GM13976 (cell line): ENCODE measurements around the gene OS9.

Experiments
- DNase-seq: peaks from one replicate; pipeline ENCODE4 v3.0.0; 2012; ENCODE audit warnings: low spot score
- CTCF ChIP-seq: IDR thresholded peaks from 2 replicates; pipeline ENCODE4 v1.5.1; 2012; ENCODE audit warnings: borderline replicate concordance, mild to moderate bottlenecking; ENCODE audit not compliant: insufficient read depth; ENCODE audit errors: extremely low read depth, missing control alignments, control extremely low read depth
- in situ Hi-C: fragments of 300-500 bp; cut with MboI; formaldehyde crosslinking; loops from one replicate; pipeline ENCODE4 v1.12.0; 2022; ENCODE audit warnings: low sequenced_read_pairs, mixed read lengths, inconsistent platforms; ENCODE audit not compliant: unreplicated experiment

OS9 gene

DNA sequence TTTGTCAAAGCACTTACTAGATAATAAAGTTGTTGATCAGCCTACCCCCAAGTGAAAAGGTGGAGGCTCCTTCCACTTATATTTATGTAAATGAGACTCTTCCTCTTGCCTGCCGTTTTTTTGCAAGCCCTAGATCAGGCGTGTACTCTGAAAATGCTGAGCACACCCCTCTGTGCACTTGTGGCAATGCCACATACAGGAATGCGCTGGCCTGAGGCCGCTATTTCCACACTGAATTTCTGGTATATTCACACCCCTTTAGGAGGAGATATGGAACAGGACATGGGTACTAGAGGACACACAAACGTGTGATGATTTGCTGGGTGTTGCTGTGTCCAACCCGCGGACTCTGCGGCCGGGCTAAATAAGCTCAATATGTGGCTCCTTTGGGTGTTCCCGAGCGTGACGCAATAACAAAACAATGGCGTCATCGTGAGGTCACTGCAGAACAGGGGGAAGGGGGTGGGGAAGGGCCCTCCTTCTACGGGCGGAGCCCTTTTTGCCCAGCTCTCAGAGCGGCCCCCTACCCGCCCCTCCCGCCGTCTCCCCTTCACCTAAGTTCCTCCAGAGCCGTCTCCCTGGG is 50.4 kb downstream of the OS9 start:
- in situ Hi-C loops, result no loop called here
- peak; percentile 76 for DNase-seq
- no peak for TF ChIP-seq CTCF

DNA sequence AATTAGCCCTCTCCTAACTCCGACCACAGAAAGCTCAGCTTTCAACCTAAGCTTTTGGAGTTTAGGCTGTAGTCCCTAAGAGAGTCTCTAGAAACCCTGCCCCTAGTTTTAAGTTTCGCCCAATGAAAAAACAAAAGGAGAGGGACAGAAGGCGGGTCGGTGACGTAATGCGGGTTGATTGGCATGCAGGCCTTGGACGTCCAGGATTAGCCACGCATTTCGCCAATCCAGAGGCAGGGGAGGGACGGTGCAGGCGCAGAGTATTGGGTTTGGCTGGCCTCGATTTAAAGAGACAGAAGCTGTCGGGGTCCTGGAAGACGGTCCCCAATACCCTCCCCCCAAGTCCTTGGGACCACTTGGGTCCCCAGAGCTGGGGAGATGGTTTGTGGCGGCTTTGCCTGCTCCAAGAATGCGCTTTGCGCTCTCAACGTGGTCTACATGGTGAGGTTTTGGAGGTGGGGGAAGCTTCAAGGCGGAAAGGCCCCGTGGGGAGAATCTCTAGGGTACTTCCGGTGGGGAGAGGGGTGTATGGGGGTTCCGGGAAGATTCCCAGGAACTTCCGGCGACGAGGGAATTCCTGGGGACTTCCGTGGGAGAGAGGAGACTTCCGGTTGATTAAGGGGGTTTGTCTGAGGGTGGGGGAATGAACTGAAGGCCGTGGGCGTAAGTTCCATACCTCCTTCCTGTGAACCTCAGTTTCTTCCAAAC is 51.0 kb downstream of the OS9 start, which contains the start of gene TSPAN31:
Gene TSPAN31, plus strand, starts transcription at position 263 of the 708 bp plus-strand sequence. Its CDS starts 116 bp downstream, at position 379.
- in situ Hi-C loops, result no loop called here
- TF ChIP-seq CTCF, result no peak
- peak; percentile 92 for DNase-seq

DNA sequence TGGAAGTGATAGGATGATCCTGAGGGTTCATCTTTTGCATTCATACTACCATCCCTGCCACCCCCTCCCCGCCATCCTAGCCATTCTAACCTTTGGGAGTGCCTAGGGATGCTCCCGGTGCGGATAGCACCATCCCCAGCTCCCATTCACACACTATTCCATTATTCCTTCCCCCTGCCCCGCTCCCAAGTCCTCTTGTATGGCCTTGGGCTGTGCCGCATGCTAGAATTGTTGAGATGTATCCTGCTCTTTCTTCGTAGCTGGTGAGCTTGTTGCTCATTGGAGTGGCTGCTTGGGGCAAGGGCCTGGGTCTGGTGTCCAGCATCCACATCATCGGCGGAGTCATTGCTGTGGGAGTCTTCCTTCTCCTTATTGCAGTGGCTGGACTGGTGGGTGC is 51.6 kb downstream of the OS9 start:
- no peak for TF ChIP-seq CTCF
- in situ Hi-C loops, result no loop called here

GRCh38 chr12:57746025-57746424 is 52.1 kb downstream of the OS9 start:
- TF ChIP-seq CTCF, result no peak
- in situ Hi-C loops, result no loop called here
- no peak for DNase-seq

More for the DNA sequence above, 51.6 kb downstream of the OS9 start:
- no peak for DNase-seq

DNA sequence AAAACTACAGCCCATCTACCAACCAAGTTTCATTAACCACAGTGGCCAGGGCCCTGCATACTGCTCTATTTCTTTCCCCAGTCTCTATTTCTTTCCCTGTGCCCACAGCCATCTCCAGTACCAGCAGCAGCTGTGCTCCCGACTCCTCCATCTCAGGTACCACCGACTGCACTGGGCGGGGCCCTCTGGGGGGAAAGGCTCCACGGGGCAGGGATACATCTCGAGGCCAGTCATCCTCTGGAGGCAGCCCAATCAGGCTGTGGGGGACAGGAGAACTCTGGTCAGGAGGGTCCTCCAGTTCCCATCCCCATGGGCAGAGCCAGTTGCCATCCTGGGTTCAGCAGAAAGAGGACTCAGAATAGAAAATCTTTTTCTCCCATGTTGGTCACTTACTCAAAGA is 55.1 kb downstream of the OS9 start:
- no peak for TF ChIP-seq CTCF
- no peak for DNase-seq
- in situ Hi-C loops, result no loop called here

GRCh38 chr12:57750561-57751431 is 56.9 kb downstream of the OS9 start:
- in situ Hi-C loops, result no loop called here
- no peak for TF ChIP-seq CTCF
- no peak for DNase-seq
